Urinary bladder (tissue), 4 donors: ENCODE results near the gene POU2F1. TPM values are rescaled to one million over a fixed set of nuclear protein-coding genes. Genes with fewer than 3 reads are reported as not detected.
"Not testable (repeated sequence)": the region's sequence is repeated elsewhere in the genome, so short reads cannot be mapped to it uniquely, and the experiment has no call there.

Source experiments
- DNase-seq: peaks from one replicate; pipeline ENCODE4 v3.0.0-alpha.2; 2015; ENCODE audit errors: extremely low spot score
- H3K27ac ChIP-seq: one replicate; pipeline ENCODE4 v1.5.1; 2013; ENCODE audit warnings: low read depth, mild to moderate bottlenecking, moderate library complexity
- H3K36me3 ChIP-seq: one replicate; pipeline ENCODE4 v1.6.1; 2013; ENCODE audit warnings: mild to moderate bottlenecking, moderate library complexity; ENCODE audit not compliant: insufficient read depth
- H3K4me1 ChIP-seq: one replicate; pipeline ENCODE4 v1.6.1; 2013; ENCODE audit warnings: mild to moderate bottlenecking, moderate library complexity; ENCODE audit not compliant: insufficient read depth
- H3K4me3 ChIP-seq: one replicate; pipeline ENCODE4 v1.5.1; 2013; ENCODE audit warnings: low read depth, low read length
- WGBS: extraction: QIAGEN DNeasy Blood & Tissue Kit; methylation state at CpG from one replicate; pipeline ENCODE4 v1.1.7; 2013; 5-methylcytosine and 5-hydroxymethylcytosine counted together
- polyA plus RNA-seq: library from polyadenylated mRNA; stranded (reverse); fragments of 200-250 nt; gene quantifications from one replicate; pipeline ENCODE4 v1.2.3, GENCODE V29; 2013
- total RNA-seq: library from RNA; depleted of rRNA; stranded (reverse); fragments of >200 nt; gene quantifications from one replicate; pipeline ENCODE4 v1.2.3, GENCODE V29; 2014
- donor health status: healthy with polysubstance abuse.
- donor health status: healthy.

The POU2F1 gene
- total and polyA plus RNA-seq, 2 donors = 2.2 to 31.3 TPM

DNA sequence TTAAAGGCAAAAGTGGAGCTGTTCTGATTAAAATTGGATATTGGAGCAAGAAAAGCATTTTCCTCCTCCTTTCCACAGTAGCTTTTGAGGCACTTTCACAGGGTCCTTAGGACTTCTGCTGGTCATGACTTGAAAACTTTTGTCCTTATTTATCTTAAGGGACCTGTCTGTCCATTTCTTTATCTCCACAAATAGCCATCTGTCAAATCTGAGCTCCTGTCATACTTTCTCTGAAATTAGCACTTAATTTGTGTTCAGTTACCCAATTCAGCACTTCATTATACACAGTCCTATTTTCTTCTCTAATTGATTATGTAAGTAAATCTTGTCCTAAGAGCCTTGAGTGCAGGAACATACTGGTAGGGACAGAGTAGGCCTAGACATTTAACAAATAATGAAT lies 9.8 kb downstream of the POU2F1 start:
- Histone ChIP-seq H3K4me1 (no peaks in the 10 kb centered on the region), H3K27ac (no peak overlapping the region), H3K4me3 (no peak overlapping the region), H3K36me3 (no peaks in the 10 kb centered on the region)
- DNase-seq = no peak

DNA sequence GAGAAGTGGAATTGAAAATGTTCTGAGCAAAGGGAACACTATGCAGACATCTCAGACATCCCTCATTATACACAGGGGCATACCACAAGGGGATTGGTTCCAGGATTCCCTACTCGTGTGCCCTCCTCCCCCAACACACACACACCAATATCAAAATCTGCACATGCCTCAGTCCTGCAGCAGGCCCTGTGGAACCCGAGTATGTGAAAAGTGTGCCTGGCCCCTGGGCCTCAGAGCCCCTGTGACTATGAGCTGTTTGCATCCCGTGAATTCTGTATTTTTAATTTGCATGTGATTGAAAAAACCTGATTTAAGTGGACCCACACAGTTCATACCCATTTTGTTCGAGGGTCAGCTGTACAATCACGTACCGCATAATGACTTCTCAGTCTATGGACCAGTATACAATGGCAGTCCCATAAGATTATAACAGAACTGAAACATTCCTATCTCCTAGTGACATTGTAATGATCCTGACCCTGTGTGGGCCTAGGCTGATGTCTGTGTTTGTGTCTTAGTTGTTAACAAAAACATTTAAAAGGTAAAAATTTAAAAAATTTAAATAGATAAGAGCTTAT lies 11.3 kb downstream of the POU2F1 start:
- Histone ChIP-seq H3K4me1 (no peaks in the 10 kb centered on the region), H3K27ac (no peak overlapping the region), H3K36me3 (no peaks in the 10 kb centered on the region), H3K4me3 (no peak overlapping the region)
- DNase-seq = no peak
- WGBS = 83% methylated on average over 6 of the region's 6 CpGs

DNA sequence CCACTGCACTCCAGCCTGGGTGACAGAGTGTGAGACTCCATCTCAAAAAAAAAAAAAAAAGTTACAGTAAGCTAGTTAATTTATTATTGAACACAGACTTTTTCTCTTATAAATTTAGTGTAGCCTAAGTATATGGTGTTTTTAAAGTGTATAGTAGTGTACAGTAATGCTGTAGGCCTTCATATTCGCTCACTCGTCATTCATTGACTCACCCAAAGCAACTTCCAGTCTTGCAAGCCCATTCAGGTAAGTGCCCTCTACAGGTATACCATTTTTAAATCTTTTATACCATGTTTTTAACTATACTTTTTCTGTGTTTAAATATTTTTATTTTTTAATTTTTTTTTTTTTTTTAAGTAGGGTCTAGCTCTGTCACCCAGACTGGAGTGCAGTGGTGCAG lies 12.1 kb downstream of the POU2F1 start:
- Histone ChIP-seq H3K36me3 (no peaks in the 10 kb centered on the region), H3K4me1 (no peaks in the 10 kb centered on the region), H3K4me3 (no peak overlapping the region), H3K27ac (no peak overlapping the region)
- 99% methylated on average over 2 of the region's 2 CpGs for WGBS
- no peak for DNase-seq

DNA sequence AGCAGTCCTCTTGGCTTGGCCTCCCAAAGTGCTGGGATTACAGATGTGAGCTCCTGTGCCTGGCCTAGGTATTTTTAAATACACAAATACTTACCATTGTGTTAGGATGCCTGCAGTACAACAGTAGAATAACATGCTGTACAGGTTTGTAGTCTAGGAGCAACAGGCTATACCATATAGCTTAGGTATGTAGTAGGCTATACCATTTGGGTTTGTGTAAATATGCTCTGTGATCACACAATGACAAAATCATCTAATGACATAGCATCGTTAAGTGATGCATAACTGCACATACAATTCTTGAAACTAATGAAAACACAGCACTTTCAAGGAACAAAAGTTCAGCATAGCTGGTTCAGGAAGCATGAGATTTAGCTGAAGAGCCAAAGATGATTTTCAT lies 12.7 kb downstream of the POU2F1 start:
- WGBS = 84% methylated on average over 1 of the region's 1 CpG
- Histone ChIP-seq H3K27ac (peak overlapping the region; percentile 32), H3K4me3 (no peak overlapping the region), H3K36me3 (no peaks in the 10 kb centered on the region), H3K4me1 (no peaks in the 10 kb centered on the region)
- DNase-seq = no peak

DNA sequence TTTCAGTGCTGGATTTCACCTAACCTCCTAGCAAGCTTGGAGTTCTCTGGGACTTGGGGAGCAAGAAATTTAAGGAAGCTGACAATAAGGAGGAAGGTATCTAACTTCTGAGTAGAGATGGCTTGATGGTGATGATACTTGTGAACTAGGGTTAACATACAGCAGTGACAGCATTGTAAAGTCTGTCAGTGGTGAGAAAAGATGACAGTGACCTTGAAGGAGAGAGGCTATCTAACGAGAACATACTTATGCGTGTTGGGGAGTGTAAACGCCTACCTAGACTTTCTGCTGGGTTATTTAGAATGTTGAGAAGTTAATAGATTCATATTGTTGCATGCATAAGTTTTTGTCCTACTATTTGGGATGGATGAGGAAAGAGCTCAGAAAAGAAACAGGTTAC lies 16.3 kb downstream of the POU2F1 start:
- no peaks in the 10 kb centered on the region for H3K36me3 ChIP-seq

DNA sequence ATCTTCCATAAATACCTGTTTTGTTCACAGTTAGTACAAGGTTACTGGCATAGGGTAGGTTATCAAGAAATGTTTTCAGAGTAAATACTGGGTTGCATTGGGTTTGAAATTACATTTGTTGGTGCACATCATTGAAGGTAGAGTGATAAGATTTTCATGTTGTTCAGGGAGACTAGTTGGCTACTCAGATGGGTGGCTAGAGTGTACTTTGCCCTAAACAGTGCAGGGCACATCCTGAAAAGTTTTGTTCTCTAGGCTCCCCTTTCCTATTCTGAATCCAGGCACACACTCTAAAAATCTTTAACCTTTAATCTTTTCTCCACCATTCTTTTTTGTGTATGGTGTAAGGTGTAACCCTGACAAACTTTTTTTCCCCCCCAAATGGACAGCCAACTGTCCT lies 18.0 kb downstream of the POU2F1 start:
- Histone ChIP-seq H3K4me1 (no peaks in the 10 kb centered on the region), H3K27ac (no peak overlapping the region), H3K36me3 (no peaks in the 10 kb centered on the region), H3K4me3 (no peak overlapping the region)
- DNase-seq = no peak

More for the DNA sequence above, 16.3 kb downstream of the POU2F1 start:
- no peak overlapping the region for H3K4me3 ChIP-seq
- DNase-seq = no peak
- no peak overlapping the region for H3K27ac ChIP-seq
- WGBS = 94% methylated on average over 3 of the region's 3 CpGs
- H3K4me1 ChIP-seq = no peaks in the 10 kb centered on the region

DNA sequence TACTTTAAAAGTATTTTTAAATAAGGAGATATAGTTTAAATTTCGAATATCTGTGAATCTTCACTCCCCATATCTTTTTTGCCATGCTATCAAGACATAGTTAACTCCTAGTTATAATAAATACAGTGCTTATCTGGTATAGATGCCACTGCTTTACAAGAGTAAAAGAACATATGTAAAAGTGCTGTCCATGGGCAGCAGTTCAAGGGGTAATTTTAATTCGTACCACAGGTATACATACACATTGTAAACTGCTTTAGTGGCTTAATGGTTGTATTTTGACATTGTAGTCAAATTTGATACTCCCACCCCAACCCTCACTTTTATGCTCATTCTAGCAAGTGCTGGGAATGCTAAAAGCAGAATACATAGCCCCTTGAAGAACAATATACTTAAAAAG lies 18.6 kb downstream of the POU2F1 start:
- 83% methylated on average over 2 of the region's 2 CpGs for WGBS
- H3K27ac ChIP-seq = no peak overlapping the region

DNA sequence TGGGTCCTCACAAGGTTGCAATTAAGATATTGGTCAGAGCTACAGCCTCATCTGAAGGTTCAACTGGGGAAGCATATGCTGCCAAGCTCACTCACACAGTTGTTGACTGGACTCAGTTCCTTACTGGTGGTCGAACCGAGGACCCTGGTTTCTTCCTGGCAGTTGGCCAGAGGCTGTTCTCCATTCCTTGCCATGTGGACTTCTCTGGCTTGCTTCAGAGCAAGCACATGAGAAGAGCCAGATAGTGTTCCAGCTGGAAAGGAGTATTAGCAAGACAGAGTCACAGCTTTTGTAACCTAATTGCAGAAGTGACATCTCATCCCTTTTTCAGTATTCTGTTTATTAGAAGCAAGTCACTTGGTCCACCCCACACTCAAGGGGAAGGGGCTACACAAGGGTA lies 23.6 kb downstream of the POU2F1 start:
- H3K27ac ChIP-seq = no peak overlapping the region
- DNase-seq = no peak
- WGBS = 92% methylated on average over 2 of the region's 2 CpGs
- no peaks in the 10 kb centered on the region for H3K4me1 ChIP-seq
- no peaks in the 10 kb centered on the region for H3K36me3 ChIP-seq
- no peak overlapping the region for H3K4me3 ChIP-seq

More for the DNA sequence above, 18.6 kb downstream of the POU2F1 start:
- Histone ChIP-seq H3K4me1 (no peaks in the 10 kb centered on the region), H3K4me3 (no peak overlapping the region), H3K36me3 (no peaks in the 10 kb centered on the region)
- DNase-seq = no peak

DNA sequence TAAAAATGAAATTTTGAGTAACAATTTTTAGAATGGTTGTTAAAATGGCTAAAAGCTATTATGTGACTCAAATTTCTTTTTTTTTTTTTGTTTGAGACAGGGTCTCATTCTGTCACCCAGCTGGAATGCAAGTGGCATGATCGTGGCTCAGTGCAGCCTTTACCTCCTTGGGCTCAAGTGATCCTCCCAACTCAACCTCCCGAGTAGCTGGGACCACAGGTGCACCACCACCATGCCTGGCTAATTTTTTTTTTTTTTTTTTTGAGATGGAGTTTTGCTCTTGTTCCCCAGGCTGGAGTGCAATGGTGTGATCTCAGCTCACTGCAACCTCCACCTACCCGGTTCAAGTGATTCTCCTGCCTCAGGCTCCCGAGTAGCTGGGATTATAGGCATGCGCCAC lies 24.5 kb downstream of the POU2F1 start:
- WGBS = 95% methylated on average over 5 of the region's 5 CpGs
- not testable (repeated sequence) for H3K4me1 ChIP-seq, H3K4me3 ChIP-seq, H3K27ac ChIP-seq, DNase-seq, H3K36me3 ChIP-seq

DNA sequence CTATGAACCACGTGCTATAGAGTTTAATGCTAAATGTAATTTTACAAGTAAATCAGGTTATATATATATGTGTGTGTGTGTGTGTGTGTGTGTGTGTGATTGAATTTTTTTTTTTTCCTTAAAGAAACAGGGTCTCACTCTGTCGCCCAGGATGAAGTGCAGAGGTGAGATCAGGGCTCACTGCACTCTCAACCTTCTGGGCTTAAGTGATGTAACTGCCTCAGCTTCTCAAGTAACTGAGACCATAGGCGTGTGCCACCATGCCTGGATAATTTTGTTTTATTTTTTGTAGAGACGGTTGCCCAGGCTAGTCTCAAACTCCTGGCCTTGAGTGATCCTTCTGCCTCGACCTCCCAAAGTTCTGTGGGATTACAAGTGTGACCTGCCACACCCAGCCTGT lies 26.3 kb downstream of the POU2F1 start:
- H3K4me1 ChIP-seq = no peaks in the 10 kb centered on the region
- no peak overlapping the region for H3K27ac ChIP-seq
- DNase-seq = no peak
- 77% methylated on average over 5 of the region's 5 CpGs for WGBS
- no peaks in the 10 kb centered on the region for H3K36me3 ChIP-seq
- no peak overlapping the region for H3K4me3 ChIP-seq

DNA sequence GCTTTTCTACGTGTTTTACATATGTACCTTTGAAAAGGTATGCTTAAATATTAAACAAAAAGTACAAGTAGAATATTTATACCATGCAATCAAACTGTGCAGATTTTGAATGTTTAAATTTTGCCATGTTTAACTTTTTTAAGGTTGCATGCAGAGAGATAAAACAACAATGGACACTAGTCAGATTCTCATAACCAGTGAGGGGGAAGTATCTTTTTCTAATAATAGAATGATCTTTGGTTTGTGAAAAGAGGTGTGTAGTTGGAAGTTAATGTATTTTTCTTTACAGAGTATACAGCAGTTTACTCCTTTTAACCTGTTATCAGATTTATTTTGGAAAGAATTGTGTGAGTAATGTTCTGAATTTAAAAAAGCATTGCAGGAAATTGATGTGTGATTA lies 27.1 kb downstream of the POU2F1 start:
- Histone ChIP-seq H3K4me1 (no peaks in the 10 kb centered on the region), H3K27ac (no peak overlapping the region), H3K4me3 (no peak overlapping the region), H3K36me3 (no peaks in the 10 kb centered on the region)
- DNase-seq = no peak
- WGBS = 93% methylated on average over 1 of the region's 1 CpG

DNA sequence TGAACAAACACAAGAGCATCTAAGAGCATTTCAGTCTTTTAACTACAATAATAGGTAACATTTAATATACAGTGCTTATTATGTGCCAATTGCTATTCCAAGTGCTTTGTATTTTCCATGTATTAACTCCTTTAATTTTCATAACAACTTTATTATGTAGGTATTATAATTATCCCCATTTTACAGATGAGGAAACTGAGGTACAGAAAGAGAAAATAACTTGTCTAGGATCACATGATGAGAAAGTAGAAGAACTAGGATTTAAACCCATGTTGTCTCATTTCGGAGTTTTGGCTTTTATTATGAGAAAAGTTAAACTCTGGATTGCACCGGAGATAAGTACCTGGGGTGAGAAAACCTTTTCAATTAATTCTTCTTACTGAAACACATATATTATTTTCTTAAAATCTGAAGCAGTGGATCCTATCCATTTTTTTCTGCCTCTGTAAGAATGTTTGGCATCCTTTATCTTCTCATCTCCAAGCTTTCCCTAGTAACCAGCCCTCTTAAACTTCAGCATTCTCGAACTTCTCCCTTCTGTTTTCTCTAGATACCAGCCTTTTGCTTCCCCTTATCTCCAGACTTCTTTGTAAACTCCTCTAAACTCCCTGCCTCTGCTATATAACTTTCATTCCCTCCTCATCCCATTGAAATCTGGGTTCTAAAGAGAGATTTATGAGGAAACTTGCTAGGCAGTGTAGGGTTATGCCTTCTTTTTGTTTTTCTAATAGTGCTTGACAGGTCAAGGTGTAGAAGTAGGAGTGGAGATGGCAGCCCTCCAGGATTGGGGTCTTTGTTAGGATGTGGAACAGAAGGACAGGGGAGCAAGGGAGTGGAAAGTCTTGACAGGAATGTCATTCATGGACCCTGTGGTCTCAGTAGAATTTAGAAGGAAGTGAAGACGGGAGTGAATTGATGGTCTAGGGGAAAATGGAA lies 28.3 kb downstream of the POU2F1 start:
- Histone ChIP-seq H3K4me3 (no peak overlapping the region), H3K36me3 (no peaks in the 10 kb centered on the region), H3K4me1 (no peaks in the 10 kb centered on the region), H3K27ac (no peak overlapping the region)
- DNase-seq = no peak
- 74% methylated on average over 4 of the region's 4 CpGs for WGBS

DNA sequence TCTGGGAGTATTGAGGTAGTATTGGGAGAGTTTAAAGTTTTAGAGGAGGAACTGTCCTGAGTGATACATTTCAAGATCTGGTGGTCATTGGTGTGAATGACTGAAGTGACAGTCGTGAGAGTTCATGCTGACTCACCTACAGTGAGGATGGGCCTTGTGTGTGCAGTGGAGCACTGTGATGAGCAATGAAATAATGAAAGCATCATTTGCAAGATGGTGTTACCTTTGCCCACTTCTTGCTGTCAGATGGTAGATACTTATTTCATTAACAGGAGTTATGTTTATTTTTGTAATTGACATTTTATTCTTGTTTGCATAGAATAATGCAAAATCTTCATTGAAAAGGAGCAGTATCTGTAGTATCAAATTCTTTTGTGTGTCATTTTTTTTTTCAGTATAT lies 29.0 kb downstream of the POU2F1 start:
- Histone ChIP-seq H3K4me3 (no peak overlapping the region), H3K27ac (no peak overlapping the region), H3K4me1 (no peaks in the 10 kb centered on the region), H3K36me3 (no peaks in the 10 kb centered on the region)
- WGBS = 76% methylated on average over 1 of the region's 1 CpG
- DNase-seq = no peak

DNA sequence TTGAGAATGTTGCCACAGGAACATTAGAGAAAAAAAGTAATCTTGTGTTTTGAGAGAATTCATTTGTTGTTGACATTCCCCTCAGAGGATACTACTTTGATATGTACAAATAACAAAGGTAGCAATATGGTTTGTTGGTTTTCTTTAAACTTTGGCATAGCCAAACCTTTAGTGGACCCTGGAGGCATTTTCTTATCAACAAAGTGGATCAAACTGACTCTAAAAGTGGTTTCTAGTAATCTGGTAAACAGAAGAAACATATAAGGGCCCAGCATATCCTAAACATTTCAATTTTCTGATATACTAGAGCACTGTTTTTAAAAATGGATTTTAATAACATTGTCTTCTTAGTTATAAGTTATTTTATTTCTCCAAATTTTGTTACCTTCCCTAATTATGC lies 29.8 kb downstream of the POU2F1 start:
- DNase-seq = no peak
- Histone ChIP-seq H3K4me1 (no peaks in the 10 kb centered on the region), H3K4me3 (no peak overlapping the region), H3K27ac (no peak overlapping the region), H3K36me3 (no peaks in the 10 kb centered on the region)
